Activated T-cell treated with anti-CD3 and anti-CD28 coated beads for 48 hours (primary cell): ENCODE measurements around the gene OR4A5.
"Not testable (repeated sequence)": the region's sequence is repeated elsewhere in the genome, so short reads cannot be mapped to it uniquely, and the experiment has no call there.

Source experiments
- DNase-seq: peaks from one replicate; pipeline ENCODE4 v3.0.0-alpha.2; 2020; ENCODE audit warnings: low read depth

Gene OR4A5, protein sequence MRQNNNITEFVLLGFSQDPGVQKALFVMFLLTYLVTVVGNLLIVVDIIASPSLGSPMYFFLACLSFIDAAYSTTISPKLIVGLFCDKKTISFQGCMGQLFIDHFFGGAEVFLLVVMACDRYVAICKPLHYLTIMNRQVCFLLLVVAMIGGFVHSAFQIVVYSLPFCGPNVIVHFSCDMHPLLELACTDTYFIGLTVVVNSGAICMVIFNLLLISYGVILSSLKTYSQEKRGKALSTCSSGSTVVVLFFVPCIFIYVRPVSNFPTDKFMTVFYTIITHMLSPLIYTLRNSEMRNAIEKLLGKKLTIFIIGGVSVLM

DNA sequence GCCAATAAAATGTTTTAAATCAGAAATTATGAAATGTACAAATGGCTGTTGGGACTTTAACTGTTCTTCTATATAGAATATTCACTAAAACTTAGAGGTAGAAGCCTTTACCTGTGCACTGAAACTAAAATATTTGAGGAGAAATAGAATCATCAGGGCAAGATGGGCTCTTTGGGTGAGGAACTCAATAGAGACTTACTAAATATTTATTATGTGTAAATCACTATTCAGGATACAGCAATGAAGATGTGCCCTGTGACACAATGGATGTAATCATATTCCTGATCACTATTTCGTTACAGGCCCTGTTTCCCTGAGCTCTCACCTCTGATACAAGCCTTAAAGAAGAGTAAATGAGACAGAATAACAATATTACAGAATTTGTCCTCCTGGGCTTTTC is at the start of gene OR4A5:
TSS of gene OR4A5 (plus strand) at position 301 of the 400 bp plus-strand sequence. CDS start at position 354, 53 bp downstream.
- not testable (repeated sequence) for DNase-seq

DNA sequence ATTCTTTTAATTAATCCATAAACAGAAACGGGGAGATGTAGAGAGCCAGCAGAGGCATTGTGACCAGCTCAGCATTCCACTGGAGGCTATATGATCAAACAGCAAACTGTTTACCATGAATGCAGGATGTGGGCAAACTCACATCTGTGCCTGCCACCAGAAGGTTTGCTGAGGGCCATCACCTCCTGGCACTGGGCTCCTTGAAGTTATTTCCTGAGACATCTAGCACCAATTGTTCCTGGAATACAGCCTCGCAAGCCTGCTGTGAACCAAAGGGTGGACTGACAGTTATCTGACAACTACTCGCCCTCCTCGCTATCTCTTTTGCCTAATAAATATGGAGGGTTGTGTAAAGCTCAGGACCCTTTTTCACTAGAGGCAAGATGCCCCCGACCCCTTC is 13.5 kb downstream of the OR4A5 start:
- DNase-seq: not testable (repeated sequence)
